PC-9 (cell line): ENCODE results near the gene MAP3K8. TPM values are rescaled to one million over a fixed set of nuclear protein-coding genes. Genes with fewer than 3 reads are reported as not detected.

Source experiments
- Bru-seq: library from RNA; stranded (reverse); fragments of 400-500 nt; gene quantifications from one replicate; lab custom pipeline; 2021; lab: Mats Ljungman, UMichigan
- BruChase-seq, 2 experiments: library from RNA; stranded (reverse); fragments of 400-500 nt; gene quantifications; one replicate each; lab custom pipeline; 2021; lab: Mats Ljungman, UMichigan
- BruUV-seq: library from RNA; stranded (reverse); fragments of 400-500 nt; replicated peaks from 2 replicates; lab custom pipeline; 2021; lab: Mats Ljungman, UMichigan
- CTCF ChIA-PET: fragments of 300-600 bp; sonication (Branson Sonifier 250); formaldehyde crosslinking; loops from one replicate; lab custom pipeline; 2022; ENCODE audit warnings: antibody characterized with exemption; lab: Charles Lee
- POLR2A ChIA-PET: fragments of 300-600 bp; sonication (Branson Sonifier 250); formaldehyde crosslinking; loops from one replicate; lab custom pipeline; 2022; ENCODE audit warnings: antibody characterized with exemption; ENCODE audit not compliant: unreplicated experiment; lab: Charles Lee
- DNase-seq, 2 experiments: peaks; one replicate each; pipeline versions ENCODE4 v3.0.0 to v3.0.0-alpha.2; 2015 to 2022; ENCODE audit warnings: mixed read lengths in 1 of 2
- H2AFZ ChIP-seq: fragments of 200-600 bp; sonication (generic); 2 replicates; pipeline ENCODE4 v1.8.1; 2017; ENCODE audit warnings: antibody characterized with exemption
- H3F3A ChIP-seq: fragments of 200-600 bp; sonication (generic); 2 replicates; pipeline ENCODE4 v1.8.1; 2017; ENCODE audit warnings: antibody characterized with exemption, mild to moderate bottlenecking, low read depth; ENCODE audit not compliant: insufficient read depth
- H3K27ac ChIP-seq: fragments of 200-600 bp; sonication (generic); 2 replicates; pipeline ENCODE4 v1.6.1; 2016; ENCODE audit warnings: mixed run types
- H3K27me3 ChIP-seq: fragments of 200-600 bp; sonication (generic); 2 replicates; pipeline ENCODE4 v1.6.1; 2016; ENCODE audit warnings: low read depth, mixed run types; ENCODE audit not compliant: insufficient read depth
- H3K36me3 ChIP-seq: fragments of 200-600 bp; sonication (generic); 2 replicates; pipeline ENCODE4 v1.6.1; 2016; ENCODE audit warnings: low read depth, mixed run types
- H3K4me1 ChIP-seq: fragments of 200-600 bp; sonication (generic); replicated peaks from 2 replicates; pipeline ENCODE4 v1.6.1; 2016; ENCODE audit warnings: mixed run types; ENCODE audit not compliant: insufficient read depth
- H3K4me2 ChIP-seq: fragments of 200-600 bp; sonication (generic); 2 replicates; pipeline ENCODE4 v1.6.1; 2017; ENCODE audit warnings: mixed run types
- H3K4me3 ChIP-seq: fragments of 200-600 bp; sonication (generic); 2 replicates; pipeline ENCODE4 v1.6.1; 2016; ENCODE audit warnings: mixed run types
- H3K79me2 ChIP-seq: fragments of 200-600 bp; sonication (generic); 2 replicates; pipeline ENCODE4 v1.6.1; 2017; ENCODE audit warnings: low read depth, mixed run types
- H3K9me2 ChIP-seq: fragments of 200-600 bp; sonication (generic); 2 replicates; pipeline ENCODE4 v1.8.1; 2017; ENCODE audit warnings: mild to moderate bottlenecking; ENCODE audit not compliant: insufficient read depth
- H3K9me3 ChIP-seq: fragments of 200-600 bp; sonication (generic); 2 replicates; pipeline ENCODE4 v1.8.1; 2016; ENCODE audit warnings: low read depth; ENCODE audit not compliant: insufficient read depth
- H4K20me1 ChIP-seq: fragments of 200-600 bp; sonication (generic); 2 replicates; pipeline ENCODE4 v1.8.1; 2017; ENCODE audit not compliant: insufficient read depth
- EZH2 ChIP-seq: fragments of 200-600 bp; sonication (generic); IDR thresholded peaks from 2 replicates; pipeline ENCODE4 v1.8.0; 2017; ENCODE audit warnings: antibody characterized with exemption, low read depth
- intact Hi-C: fragments of 100-400 bp; cut with micrococcal nuclease; formaldehyde crosslinking; loops from one replicate; pipeline ENCODE4 v1.10.0; 2022; ENCODE audit not compliant: unreplicated experiment
- long read RNA-seq: library from polyadenylated mRNA; stranded (forward); transcript quantifications from one replicate; pipeline ENCODE4 v2.0.0, GENCODE V29; 2022
- total RNA-seq: library from RNA; stranded (reverse); gene quantifications from 2 replicates; pipeline ENCODE4 v1.2.3, GENCODE V29; 2021
- TF ChIP-seq, protein P1 (sequence below): fragments of 200-600 bp; sonication (generic); conservative IDR thresholded peaks from 2 replicates; pipeline ENCODE4 v1.6.1; 2017; ENCODE audit warnings: mixed run types, antibody characterized with exemption, mild to moderate bottlenecking, moderate library complexity

MAP3K8 gene
- total RNA-seq (14.3 and 16.4 TPM in 2 replicates), Bru-seq, nascent RNA (percentile 80 among the genes with signal in this experiment), BruChase-seq, experiment 1, labeled RNA remaining after a 2-hour chase (percentile 88 among the genes with signal in this experiment), BruChase-seq, experiment 2, labeled RNA remaining after a 6-hour chase (percentile 65 among the genes with signal in this experiment)
- long read RNA-seq, partial matches to known transcripts, result 11 of 16 reads
- long read RNA-seq, other reads (novel, unspliced or antisense), result 2 of 16 reads

- Histone ChIP-seq H3K79me2 (peaks cover 42% of the 10 kb centered on the region), H3F3A (peaks cover 32% of the 10 kb centered on the region; the same call in 1 of the 2 replicates), H3K4me1 (peaks cover 67% of the 10 kb centered on the region), H3K4me2 (peak within 1 kb of the TSS; percentile 92), H2AFZ (peak within 1 kb of the TSS; percentile 79), H3K27me3 (no peaks in the 10 kb centered on the region), H3K27ac (peak within 1 kb of the TSS; percentile 95), H4K20me1 (no peaks in the 10 kb centered on the region; the same call in 1 of the 2 replicates), H3K36me3 (peaks cover 14% of the 10 kb centered on the region), H3K9me3 (no peaks in the 10 kb centered on the region), H3K4me3 (peak within 1 kb of the TSS; percentile 95), H3K9me2 (no peaks in the 10 kb centered on the region)
- BruUV-seq, result no TSS peak
- ChIA-PET CTCF (interaction anchor here (0.6 to 0.9 kb wide), 2 partner anchors 10 to 632 kb away, joined by 3 read pairs; no protein-coding TSS in a partner anchor), POLR2A (interaction anchor here (0.6 to 3.1 kb wide), 7 partner anchors 9 to 572 kb away, joined by 3 to 36 read pairs (median 5); no protein-coding TSS in a partner anchor)
- intact Hi-C loops, result loop anchor here (1.0 to 5.0 kb wide), 3 partner anchors 20 to 98 kb away; no protein-coding TSS in a partner anchor
- DNase-seq, result peak; percentile 73 to 94
- no peak for TF ChIP-seq EZH2
- TF ChIP-seq, protein P1, sequence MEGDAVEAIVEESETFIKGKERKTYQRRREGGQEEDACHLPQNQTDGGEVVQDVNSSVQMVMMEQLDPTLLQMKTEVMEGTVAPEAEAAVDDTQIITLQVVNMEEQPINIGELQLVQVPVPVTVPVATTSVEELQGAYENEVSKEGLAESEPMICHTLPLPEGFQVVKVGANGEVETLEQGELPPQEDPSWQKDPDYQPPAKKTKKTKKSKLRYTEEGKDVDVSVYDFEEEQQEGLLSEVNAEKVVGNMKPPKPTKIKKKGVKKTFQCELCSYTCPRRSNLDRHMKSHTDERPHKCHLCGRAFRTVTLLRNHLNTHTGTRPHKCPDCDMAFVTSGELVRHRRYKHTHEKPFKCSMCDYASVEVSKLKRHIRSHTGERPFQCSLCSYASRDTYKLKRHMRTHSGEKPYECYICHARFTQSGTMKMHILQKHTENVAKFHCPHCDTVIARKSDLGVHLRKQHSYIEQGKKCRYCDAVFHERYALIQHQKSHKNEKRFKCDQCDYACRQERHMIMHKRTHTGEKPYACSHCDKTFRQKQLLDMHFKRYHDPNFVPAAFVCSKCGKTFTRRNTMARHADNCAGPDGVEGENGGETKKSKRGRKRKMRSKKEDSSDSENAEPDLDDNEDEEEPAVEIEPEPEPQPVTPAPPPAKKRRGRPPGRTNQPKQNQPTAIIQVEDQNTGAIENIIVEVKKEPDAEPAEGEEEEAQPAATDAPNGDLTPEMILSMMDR, result no peak
Observed at GRCh38 chr10:30433730-30434272, at the start of gene MAP3K8. Gene MAP3K8, plus strand, starts transcription at chr10:30434184. Its CDS starts 4,755 bp downstream, at chr10:30438939.

GRCh38 chr10:30384701-30385201 lies 49.2 kb upstream of the MAP3K8 start:
- ChIA-PET POLR2A (no interaction called here), CTCF (interaction anchor here (0.6 to 1.2 kb wide), 4 partner anchors 25 to 198 kb away, joined by 3 to 5 read pairs (median 4); no protein-coding TSS in a partner anchor)
- no TSS peak for BruUV-seq
- Histone ChIP-seq H3K27ac (no peak overlapping the region), H3K4me1 (peaks cover 6% of the 10 kb centered on the region; the same call in 1 of the 2 replicates), H3K79me2 (no peaks in the 10 kb centered on the region), H3K4me3 (no peak overlapping the region), H2AFZ (no peak overlapping the region), H3K9me2 (no peaks in the 10 kb centered on the region), H4K20me1 (no peaks in the 10 kb centered on the region), H3K9me3 (no peaks in the 10 kb centered on the region), H3K27me3 (no peaks in the 10 kb centered on the region), H3K4me2 (no peak overlapping the region), H3K36me3 (no peaks in the 10 kb centered on the region), H3F3A (no peaks in the 10 kb centered on the region; the same call in 1 of the 2 replicates)
- intact Hi-C loops, result loop anchor here (10.0 kb wide), 1 partner anchor 380 kb away; no protein-coding TSS in a partner anchor
- TF ChIP-seq, protein P1, result peak; percentile 55
- TF ChIP-seq EZH2, result no peak
- peak; percentile 11 to 44 for DNase-seq
